Gastrocnemius medialis (tissue), 4 donors: ENCODE data around the gene OVCH2. TPM values are rescaled to one million over a fixed set of nuclear protein-coding genes. Genes with fewer than 3 reads are reported as not detected.

Source experiments
- ATAC-seq, 2 donors: fragments of 150-250 bp; one replicate each; pipeline ENCODE4 v1.9.1; 2016
- DNase-seq, 2 donors: peaks; one replicate each; pipeline ENCODE4 v3.0.0-alpha.2; 2019
- H3K27ac ChIP-seq, 4 donors: fragments of 200-600 bp; sonication (generic); 1 replicate in 1 of 4; 2 replicates in 3 of 4; pipeline ENCODE4 v1.5.1; 2016 to 2018; ENCODE audit warnings: mild to moderate bottlenecking in 2 of 4, moderate library complexity in 1 of 4
- H3K27me3 ChIP-seq, 3 donors: fragments of 200-600 bp; sonication (generic) in 2 of 3; 1 replicate in 1 of 3; 2 replicates in 2 of 3; pipeline versions ENCODE4 v1.5.1 to v1.6.0; 2016 to 2019; ENCODE audit warnings: mild to moderate bottlenecking in 1 of 3, moderate library complexity in 1 of 3
- H3K36me3 ChIP-seq, 2 donors: fragments of 200-600 bp; sonication (generic) in 1 of 2; one replicate each; pipeline ENCODE4 v1.5.1; 2017 to 2018
- H3K4me1 ChIP-seq, 2 donors: fragments of 200-600 bp; sonication (generic) in 1 of 2; one replicate each; pipeline ENCODE4 v1.5.1; 2016 to 2017; ENCODE audit warnings: mild to moderate bottlenecking in 2 of 2
- H3K4me3 ChIP-seq, 4 donors: fragments of 200-600 bp; sonication (generic) in 3 of 4; 1 replicate in 1 of 4; 2 replicates in 3 of 4; pipeline ENCODE4 v1.5.1; 2016 to 2019; ENCODE audit warnings: mild to moderate bottlenecking in 2 of 4
- H3K9me3 ChIP-seq, 3 donors: fragments of 200-600 bp; sonication (generic) in 2 of 3; 1 replicate in 1 of 3; 2 replicates in 2 of 3; pipeline ENCODE4 v1.5.1; 2016 to 2019
- POLR2A ChIP-seq, 2 donors: fragments of 450-650 bp; IDR thresholded peaks; one replicate each; pipeline ENCODE4 v1.6.1; 2017; ENCODE audit warnings: antibody characterized with exemption in 2 of 2, mild to moderate bottlenecking in 2 of 2, moderate library complexity in 2 of 2
- in situ Hi-C, 4 donors: fragments of 200-750 bp; cut with MboI; loops; one replicate each; pipeline versions ENCODE4 v1.15.0 to v1.8.0; 2017; ENCODE audit warnings: low sequenced_read_pairs in 4 of 4
- intact Hi-C: fragments of 100-400 bp; cut with DNase I; formaldehyde crosslinking; loops from one replicate; pipeline ENCODE4 v1.15.1; 2023; ENCODE audit warnings: low total_unique reads
- total RNA-seq, 4 donors: library from RNA; depleted of rRNA; stranded (reverse); fragments of >200 nt; gene quantifications; one replicate each; pipeline versions ENCODE4 v1.1.0 to v1.2.3, GENCODE V29; 2016
- TF ChIP-seq, protein P1 (sequence below), 5 experiments: fragments of 450-650 bp in 3 of 5; fragments of 200-600 bp in 2 of 5; sonication (generic) in 2 of 5; IDR thresholded peaks in 4 of 5; conservative IDR thresholded peaks in 1 of 5; 1 replicate in 4 of 5; 2 replicates in 1 of 5; pipeline ENCODE4 v1.5.1; 2016 to 2019; ENCODE audit warnings: antibody characterized with exemption in 5 of 5, mild to moderate bottlenecking in 3 of 5, moderate library complexity in 3 of 5

The OVCH2 gene
- total RNA-seq, 4 donors from 2014 or later: not detected

DNA sequence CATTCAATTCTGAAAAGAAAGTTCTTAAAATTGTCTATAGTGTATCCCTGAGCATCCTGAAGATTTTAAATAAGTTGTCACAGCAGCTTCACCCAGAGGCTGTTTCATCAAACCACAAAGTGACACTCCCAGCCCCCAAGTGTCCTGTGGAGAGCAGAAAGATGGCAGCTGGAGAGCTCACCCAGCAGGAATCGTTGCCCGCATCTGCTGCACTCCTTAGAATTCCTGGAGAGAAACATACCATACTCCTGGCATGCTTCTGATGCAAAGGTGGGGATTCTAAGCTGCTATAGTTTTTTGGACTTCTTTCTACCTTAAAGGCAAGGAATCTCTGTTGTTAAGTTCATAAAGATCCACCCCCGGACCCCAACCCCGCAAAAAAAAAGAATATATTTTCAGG is 19.5 kb downstream of the OVCH2 start:
- in situ Hi-C loops: loop anchor here in 2 of 4 donors (25.0 kb wide), 2 partner anchors 574 to 599 kb away; partner anchors contain the start of gene RBMXL2 (in 1 of the 2)
- ATAC-seq: no peak
- no peak for TF ChIP-seq POLR2A (IDR thresholded peaks at IDR 0.05)
- TF ChIP-seq, protein P1, sequence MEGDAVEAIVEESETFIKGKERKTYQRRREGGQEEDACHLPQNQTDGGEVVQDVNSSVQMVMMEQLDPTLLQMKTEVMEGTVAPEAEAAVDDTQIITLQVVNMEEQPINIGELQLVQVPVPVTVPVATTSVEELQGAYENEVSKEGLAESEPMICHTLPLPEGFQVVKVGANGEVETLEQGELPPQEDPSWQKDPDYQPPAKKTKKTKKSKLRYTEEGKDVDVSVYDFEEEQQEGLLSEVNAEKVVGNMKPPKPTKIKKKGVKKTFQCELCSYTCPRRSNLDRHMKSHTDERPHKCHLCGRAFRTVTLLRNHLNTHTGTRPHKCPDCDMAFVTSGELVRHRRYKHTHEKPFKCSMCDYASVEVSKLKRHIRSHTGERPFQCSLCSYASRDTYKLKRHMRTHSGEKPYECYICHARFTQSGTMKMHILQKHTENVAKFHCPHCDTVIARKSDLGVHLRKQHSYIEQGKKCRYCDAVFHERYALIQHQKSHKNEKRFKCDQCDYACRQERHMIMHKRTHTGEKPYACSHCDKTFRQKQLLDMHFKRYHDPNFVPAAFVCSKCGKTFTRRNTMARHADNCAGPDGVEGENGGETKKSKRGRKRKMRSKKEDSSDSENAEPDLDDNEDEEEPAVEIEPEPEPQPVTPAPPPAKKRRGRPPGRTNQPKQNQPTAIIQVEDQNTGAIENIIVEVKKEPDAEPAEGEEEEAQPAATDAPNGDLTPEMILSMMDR (IDR thresholded peaks at IDR 0.05 in 4 of 5, conservative IDR thresholded peaks at IDR 0.05 in 1 of 5): no peak
- Histone ChIP-seq H3K4me3 (no peak overlapping the region), H3K27ac (no peak overlapping the region), H3K36me3 (no peaks in the 10 kb centered on the region), H3K9me3 (no peaks in the 10 kb centered on the region), H3K4me1 (peaks cover 5 to 6% of the 10 kb centered on the region in 2 donors), H3K27me3 (no peaks in the 10 kb centered on the region)
- no peak for DNase-seq
- intact Hi-C loops: no loop called here

DNA sequence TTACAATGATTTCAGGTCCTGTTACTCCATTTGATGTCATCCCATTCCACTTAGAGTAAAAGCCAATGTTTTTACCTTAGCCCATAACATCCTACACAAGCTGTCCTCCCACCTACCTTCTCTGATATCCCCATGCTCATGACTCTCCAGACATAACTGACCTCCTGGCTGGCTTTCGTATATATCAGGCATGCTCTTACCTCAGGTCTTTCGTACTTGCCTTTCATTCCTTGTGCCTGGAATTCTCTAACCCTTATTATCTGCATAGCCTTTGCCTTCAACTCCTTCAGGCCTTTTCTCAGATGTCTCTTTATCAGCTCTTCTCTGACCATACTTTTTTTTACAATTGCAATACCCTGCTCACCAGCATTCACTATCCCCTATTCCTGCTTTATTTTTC is 22.7 kb downstream of the OVCH2 start:
- ATAC-seq (no peak), DNase-seq (no peak)
- intact Hi-C loops (no loop called here), in situ Hi-C loops (loop anchor here in 2 of 4 donors (25.0 kb wide), 2 partner anchors 571 to 596 kb away; partner anchors contain the start of gene RBMXL2 (in 1 of the 2))
- no peak for TF ChIP-seq POLR2A (IDR thresholded peaks at IDR 0.05)
- TF ChIP-seq, protein P1 (IDR thresholded peaks at IDR 0.05 in 4 of 5, conservative IDR thresholded peaks at IDR 0.05 in 1 of 5): no peak
- H3K36me3 ChIP-seq: no peaks in the 10 kb centered on the region
- H3K27ac ChIP-seq: no peak overlapping the region
- no peaks in the 10 kb centered on the region for H3K27me3 ChIP-seq
- H3K9me3 ChIP-seq: no peaks in the 10 kb centered on the region
- no peak overlapping the region for H3K4me3 ChIP-seq
- no peaks in the 10 kb centered on the region for H3K4me1 ChIP-seq

DNA sequence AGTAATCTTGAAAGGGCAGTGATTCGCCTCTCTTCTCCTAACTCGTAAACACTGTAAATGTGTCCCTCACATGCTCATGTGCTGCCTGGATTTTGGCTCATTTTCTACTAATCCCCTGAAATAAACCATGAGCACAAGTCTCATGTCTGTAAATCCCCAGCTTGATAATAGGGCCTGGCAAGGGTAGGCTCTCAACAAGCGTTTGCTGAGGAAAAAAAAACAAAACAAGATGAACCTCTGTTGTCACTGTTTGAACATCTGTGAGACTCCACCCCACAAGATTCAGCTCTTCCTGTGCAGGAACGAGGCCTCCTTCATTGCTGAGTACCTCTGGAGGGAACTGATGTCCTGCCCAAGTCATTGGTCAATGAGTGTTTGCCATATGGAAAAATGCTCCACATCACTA is 28.5 kb downstream of the OVCH2 start:
- Histone ChIP-seq H3K36me3 (no peaks in the 10 kb centered on the region), H3K4me1 (peaks cover 0 to 17% of the 10 kb centered on the region in 2 donors), H3K27me3 (no peaks in the 10 kb centered on the region), H3K9me3 (no peaks in the 10 kb centered on the region), H3K27ac (no peak overlapping the region), H3K4me3 (no peak overlapping the region)
- in situ Hi-C loops (loop anchor here in 2 of 4 donors (25.0 kb wide), 2 partner anchors 565 to 590 kb away; partner anchors contain the start of gene RBMXL2 (in 1 of the 2)), intact Hi-C loops (no loop called here)
- ATAC-seq: no peak
- no peak for DNase-seq
- TF ChIP-seq, protein P1 (IDR thresholded peaks at IDR 0.05 in 4 of 5, conservative IDR thresholded peaks at IDR 0.05 in 1 of 5): no peak
- TF ChIP-seq POLR2A (IDR thresholded peaks at IDR 0.05): no peak

DNA sequence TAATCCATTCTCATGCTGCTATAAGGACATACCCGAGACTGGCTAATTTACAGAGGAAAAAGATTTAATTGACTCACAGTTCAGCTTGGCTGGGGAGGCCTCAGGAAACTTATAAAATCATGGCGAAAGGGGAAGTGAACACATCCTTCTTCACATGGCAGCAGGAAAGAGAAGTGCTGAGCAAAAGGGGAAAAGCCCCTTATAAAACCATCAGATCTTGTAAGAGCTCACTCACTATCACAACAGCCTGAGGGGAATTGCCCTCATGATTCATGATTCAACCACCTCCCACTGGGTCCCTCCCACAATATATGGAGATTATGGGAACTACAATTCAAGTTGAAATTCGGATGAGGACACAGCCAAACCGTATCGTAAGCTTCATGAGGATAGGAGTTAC is 29.2 kb downstream of the OVCH2 start:
- H3K27ac ChIP-seq: no peak overlapping the region
- DNase-seq: no peak
- in situ Hi-C loops (loop anchor here in 2 of 4 donors (25.0 kb wide), 2 partner anchors 565 to 590 kb away; partner anchors contain the start of gene RBMXL2 (in 1 of the 2)), intact Hi-C loops (no loop called here)
- H3K9me3 ChIP-seq: no peaks in the 10 kb centered on the region
- TF ChIP-seq, protein P1 (IDR thresholded peaks at IDR 0.05 in 4 of 5, conservative IDR thresholded peaks at IDR 0.05 in 1 of 5): no peak
- TF ChIP-seq POLR2A (IDR thresholded peaks at IDR 0.05): no peak
- no peak for ATAC-seq
- no peaks in the 10 kb centered on the region for H3K36me3 ChIP-seq
- peaks cover 0 to 19% of the 10 kb centered on the region in 2 donors for H3K4me1 ChIP-seq
- no peak overlapping the region for H3K4me3 ChIP-seq
- H3K27me3 ChIP-seq: no peaks in the 10 kb centered on the region

DNA sequence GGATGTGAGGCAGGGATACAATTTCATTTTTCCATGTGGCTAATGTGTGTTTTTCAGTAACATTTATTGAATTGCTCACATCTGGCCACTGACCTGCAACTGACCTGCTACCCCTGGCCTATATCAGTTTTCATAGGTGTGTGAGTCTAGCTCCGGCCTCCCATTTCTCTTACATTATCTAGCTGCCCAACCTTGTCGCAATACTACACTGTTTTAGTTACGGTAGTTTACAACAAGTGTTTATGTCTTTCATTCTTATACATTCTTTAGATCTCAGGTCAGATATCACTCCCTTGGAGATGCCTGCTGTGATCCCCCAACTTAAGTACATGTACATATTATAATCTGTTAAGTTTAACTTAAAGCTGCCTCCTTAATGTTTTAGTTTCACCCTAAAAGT is 30.6 kb downstream of the OVCH2 start:
- in situ Hi-C loops (loop anchor here in 2 of 4 donors (25.0 kb wide), 2 partner anchors 563 to 588 kb away; partner anchors contain the start of gene RBMXL2 (in 1 of the 2)), intact Hi-C loops (no loop called here)
- Histone ChIP-seq H3K27ac (no peak overlapping the region), H3K9me3 (no peaks in the 10 kb centered on the region), H3K27me3 (no peaks in the 10 kb centered on the region), H3K4me3 (no peak overlapping the region), H3K4me1 (peaks cover 0 to 19% of the 10 kb centered on the region in 2 donors), H3K36me3 (no peaks in the 10 kb centered on the region)
- DNase-seq (no peak), ATAC-seq (no peak)
- TF ChIP-seq, protein P1 (IDR thresholded peaks at IDR 0.05 in 4 of 5, conservative IDR thresholded peaks at IDR 0.05 in 1 of 5): no peak
- no peak for TF ChIP-seq POLR2A (IDR thresholded peaks at IDR 0.05)
